Medulla oblongata (tissue), 1 donor: ENCODE results near the gene UAP1L1.

Experiments
- DNase-seq: peaks from one replicate; pipeline ENCODE4 v3.0.0-alpha.2; 2015; ENCODE audit errors: extremely low spot score

Gene UAP1L1

DNA sequence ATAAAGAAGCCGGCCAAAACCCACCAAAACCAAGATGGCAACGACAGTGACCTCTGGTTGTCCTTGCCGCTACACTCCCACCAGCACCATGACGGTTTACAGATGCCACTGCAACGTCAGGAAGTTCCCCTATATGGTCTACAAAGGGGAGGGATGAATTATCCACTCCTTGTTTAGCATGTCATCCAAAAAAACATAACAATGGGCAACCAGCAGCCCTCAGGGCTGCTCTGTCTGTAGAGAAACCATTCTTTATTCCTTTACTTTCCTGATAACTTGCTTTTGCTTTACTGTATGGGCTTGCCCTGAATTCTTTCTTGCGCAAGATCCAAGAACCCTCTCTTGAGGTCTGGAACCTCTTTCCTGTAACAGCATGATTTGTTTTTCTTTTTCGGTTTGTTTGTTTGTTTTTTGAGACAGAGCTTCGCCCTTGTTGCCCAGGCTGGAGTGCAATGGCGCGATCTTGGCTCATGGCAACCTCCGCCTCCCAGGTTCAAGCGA is 2.0 kb upstream of the UAP1L1 start:
- DNase-seq = no peak

DNA sequence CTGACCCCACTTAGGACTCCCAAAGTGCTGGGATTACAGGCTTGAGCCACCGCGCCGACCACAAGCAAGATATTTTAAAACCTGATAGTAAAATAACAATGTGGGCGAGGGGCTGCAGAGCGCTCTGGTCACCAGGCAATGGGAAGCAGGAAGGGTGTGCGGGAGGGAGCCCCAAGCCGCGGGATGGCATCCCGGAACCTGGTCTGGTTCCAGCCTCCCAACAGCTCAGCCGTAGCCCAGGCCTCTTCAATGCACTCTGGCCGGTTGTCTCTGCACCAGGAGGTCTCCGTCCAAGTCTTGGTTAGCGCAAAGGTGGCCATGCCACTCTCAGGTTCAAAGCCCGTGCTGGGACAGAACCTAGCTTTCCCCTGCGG is 694 bp upstream of the UAP1L1 start:
- no peak for DNase-seq

DNA sequence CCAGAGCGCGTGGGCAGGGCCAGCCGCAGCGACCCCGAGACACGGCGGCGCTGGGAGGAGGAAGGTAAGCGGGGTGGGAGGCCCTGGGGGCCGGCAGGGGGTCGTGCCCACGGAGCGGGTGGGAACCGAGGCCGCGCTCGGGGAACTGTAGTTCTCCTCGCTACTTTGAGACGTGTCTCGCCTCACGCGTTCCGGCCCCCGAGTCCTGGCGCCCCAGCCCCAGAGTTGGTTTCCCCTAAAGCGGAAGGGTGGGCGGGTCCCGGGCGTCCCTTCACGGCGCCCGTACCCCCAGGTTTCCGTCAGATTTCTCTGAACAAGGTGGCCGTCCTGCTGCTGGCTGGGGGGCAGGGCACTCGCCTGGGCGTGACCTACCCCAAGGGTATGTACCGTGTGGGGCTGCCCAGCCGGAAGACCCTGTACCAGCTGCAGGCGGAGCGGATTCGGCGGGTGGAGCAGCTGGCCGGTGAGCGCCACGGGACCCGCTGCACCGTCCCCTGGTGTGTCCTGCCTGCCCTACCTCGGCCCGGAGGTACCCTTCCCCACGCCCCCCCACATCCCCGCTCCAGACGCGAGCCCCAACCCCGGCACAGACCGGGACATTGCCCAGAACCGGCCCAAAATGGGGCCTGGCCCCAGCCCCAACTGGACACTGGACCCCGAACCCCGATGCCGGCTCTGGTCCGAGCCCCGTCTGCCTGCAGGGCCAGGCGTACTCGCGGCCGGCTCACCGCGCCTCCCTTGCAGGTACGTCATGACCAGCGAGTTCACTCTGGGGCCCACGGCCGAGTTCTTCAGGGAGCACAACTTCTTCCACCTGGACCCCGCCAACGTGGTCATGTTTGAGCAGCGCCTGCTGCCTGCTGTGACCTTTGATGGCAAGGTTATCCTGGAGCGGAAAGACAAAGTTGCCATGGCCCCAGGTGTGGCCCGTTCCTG is 709 bp downstream of the UAP1L1 start:
- no peak for DNase-seq

DNA sequence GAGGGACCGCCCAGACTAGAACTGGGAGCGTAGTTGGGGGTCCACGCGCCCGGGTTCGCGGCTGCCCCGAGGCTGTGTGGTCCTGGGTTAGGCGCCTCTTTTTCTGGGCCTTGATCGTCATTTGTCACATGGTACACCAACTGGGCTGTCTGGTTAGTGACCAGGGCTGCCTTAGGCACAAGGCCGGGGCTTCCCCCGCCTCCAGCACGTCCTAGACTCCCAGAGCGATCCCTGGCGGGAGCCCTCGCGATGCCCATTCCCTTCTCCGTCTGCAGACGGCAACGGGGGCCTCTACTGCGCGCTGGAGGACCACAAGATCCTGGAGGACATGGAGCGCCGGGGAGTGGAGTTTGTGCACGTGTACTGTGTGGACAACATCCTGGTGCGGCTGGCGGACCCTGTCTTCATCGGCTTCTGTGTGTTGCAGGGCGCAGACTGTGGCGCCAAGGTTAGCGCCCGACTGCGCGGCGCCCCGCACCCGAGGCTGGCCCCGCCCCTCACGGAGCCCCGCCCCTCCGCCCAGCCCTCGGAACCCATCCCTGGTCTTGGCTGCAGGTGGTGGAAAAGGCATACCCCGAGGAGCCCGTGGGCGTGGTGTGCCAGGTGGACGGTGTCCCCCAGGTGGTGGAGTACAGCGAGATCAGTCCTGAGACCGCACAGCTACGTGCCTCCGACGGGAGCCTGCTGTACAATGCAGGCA is 1.5 kb downstream of the UAP1L1 start:
- DNase-seq = no peak

DNA sequence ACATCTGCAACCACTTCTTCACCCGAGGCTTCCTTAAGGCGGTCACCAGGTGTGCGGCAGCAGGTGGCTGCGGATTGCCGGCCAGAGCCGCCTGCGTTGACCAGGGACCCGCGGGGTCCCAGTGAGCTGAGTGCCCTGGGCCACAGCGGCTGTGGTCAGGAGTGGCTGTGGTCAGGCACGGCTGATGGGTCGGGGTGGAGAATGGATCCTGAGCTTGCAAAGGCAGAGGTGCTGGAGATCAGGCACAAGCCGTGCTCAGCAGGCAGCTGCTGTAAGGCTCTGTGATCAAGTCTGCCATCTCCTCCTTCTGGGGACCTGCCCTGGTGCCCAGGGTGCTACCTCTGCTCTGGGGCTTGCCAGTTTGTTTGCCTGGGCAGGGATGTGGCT is 2.1 kb downstream of the UAP1L1 start:
- no peak for DNase-seq

DNA sequence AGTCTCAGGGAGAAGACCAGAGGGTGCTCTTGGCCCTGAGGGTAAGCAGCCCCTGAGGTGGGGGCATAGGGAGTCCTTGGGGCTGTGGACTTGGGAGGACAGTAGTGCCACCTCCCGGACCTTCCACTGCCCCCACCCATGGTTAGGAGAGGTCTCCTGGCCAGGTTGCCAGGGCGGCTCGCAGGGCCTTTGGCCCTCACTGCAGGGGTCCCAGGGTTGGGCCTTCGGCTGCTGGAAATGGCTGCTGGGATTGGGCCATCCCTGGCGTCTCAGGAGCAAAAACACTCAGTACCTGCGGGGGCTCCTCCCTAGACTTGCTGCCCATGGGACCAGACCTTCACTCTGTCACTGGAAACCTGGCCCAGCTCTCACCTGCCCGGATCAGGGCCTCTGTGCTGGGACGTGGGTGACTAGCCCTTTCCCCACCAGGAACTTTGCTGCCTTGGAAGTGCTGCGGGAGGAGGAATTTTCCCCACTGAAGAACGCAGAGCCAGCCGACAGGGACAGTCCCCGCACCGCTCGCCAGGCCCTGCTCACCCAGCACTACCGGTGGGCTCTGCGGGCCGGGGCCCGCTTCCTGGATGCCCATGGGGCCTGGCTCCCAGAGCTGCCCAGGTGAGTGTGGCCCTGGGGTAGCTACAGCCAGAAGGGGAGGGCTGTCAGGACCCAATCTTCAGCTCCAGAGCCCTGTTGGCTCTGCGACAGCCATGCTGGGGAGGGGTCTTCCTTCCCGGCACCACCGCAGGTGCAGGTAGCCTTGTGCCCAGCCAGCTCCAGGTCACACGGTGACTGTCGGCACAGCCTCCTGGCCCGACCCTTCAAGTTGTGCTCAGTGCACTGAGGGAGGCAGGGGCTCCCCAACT is 3.2 kb downstream of the UAP1L1 start:
- no peak for DNase-seq

DNA sequence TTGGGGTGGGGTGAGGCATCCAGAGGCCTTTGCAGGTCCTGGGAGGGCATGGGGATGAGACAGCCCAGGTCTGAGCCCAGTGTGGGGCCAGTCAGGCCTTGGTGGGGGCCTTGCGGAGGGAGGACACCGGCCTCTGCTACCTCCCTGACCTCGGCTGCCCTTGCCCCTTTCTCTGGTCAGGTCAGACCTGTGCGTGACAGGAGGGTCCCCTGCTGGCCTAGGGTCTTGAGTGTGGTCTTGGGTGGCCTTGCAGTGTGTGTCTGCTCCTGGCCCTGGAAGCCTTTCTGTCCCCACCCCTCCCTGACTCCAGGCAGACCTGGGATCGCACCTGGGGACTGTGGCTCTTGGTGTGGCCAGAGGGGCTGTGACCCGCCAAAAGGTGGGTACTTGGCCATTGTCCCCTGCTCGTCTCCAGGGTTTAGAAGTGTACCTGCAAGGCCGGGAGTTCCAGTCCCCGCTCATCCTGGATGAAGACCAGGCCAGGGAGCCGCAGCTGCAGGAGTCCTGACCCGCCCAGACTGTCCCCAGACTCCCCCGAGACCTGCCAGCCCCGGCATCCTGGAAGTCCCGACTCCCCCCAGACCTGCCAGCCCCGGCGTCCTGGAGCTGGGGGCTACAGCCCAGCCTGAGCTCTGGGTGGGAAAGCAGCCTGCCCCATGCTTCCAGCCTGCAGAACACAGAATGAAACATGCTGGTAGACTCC is 5.1 kb downstream of the UAP1L1 start:
- DNase-seq = no peak

DNA sequence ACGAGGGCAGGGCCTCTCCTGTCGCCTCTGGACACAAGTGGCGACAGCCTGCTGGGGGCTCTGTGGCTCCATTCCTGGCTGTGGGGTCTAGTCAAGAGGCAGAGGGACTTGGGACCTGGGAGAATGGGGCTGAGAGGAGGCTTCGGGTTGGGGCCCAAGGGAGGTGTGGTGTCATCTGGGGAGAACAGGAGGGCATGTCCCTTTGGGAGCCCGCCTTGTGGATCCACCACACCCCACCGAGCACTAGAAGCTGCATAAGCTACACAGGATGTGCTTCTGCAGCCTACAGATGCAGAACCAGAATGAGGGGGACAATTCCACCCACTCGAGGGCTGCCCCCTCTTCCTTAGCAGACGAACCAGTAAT is 5.6 kb downstream of the UAP1L1 start:
- no peak for DNase-seq

DNA sequence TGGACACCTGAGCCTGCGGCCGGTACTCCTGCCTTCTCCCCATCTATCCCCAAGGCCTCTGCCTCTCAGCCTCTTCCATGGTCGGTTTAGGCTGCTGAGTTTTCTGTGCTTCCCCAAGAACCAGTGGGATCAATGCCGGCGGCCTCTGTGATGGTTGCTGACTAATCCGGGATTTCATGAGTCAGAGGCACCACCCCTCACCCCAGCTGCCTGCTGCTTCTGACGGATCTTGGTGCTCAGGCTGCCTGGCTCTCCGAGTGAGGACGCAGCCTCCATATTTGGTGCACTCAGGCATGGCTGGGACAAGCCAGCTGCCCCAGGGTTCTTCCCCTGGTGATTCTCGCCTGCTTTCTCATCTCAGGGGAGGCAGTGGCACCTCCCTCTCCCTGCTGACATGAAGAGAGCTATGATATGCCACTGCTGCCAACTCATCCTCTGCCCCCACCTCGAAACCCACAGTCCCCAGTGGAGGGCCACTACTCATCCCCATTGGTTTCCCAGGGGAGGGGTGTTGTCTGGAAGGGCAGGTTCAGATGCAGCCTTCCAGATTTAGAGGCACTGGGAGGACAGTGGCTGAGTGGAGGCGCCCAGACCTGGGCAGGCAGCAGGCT is 6.2 kb downstream of the UAP1L1 start:
- DNase-seq = no peak

DNA sequence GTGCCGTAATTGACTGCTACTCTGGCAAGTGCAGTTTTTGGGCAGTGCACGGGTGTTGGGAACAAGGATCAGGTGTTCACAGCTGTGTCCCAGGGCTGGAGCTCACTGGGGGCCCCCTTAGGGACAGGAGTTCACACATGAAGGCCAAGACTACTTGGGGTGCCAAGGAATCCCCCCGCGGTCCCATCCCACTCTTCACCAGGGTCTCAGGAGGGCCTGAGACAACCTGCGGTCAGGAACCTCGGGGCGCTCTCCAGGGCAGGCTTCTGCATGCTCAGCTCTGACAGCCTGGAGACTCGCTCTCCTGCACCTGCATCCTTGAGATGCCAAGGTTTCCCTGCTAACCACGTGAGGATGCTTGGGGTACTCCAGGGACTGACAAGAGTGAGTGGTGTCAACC is 7.2 kb downstream of the UAP1L1 start:
- DNase-seq = no peak

DNA sequence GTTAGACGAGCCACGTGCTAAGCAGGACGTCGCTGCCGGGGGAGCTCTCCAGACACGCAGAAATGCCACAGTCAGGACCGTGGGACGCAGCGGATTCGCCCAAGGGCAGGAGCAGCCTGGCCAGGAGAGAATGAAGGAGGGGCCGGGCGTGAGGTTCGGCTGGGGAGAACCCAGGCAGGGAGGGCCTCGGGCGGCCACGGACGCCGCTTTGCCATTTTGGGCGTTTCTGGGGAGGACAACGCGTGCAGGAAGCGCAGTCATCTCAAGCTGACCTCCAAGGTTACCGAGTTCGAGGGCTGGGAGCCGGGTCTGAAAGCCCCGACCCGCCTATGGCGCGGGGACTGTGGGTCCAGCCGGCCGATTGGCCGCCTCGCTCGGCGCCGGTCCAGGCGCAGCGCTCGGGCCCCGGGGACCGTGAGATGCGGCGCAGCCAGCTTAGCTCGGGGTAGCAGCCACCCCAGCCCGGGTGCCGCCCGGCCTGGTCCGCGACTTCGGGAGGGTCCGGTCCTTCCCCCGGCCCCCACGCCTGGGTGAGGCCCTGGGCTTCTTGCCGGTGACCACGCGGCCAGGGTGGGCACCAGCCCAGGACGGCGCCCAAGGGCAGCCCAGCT is 8.7 kb downstream of the UAP1L1 start:
- no peak for DNase-seq

DNA sequence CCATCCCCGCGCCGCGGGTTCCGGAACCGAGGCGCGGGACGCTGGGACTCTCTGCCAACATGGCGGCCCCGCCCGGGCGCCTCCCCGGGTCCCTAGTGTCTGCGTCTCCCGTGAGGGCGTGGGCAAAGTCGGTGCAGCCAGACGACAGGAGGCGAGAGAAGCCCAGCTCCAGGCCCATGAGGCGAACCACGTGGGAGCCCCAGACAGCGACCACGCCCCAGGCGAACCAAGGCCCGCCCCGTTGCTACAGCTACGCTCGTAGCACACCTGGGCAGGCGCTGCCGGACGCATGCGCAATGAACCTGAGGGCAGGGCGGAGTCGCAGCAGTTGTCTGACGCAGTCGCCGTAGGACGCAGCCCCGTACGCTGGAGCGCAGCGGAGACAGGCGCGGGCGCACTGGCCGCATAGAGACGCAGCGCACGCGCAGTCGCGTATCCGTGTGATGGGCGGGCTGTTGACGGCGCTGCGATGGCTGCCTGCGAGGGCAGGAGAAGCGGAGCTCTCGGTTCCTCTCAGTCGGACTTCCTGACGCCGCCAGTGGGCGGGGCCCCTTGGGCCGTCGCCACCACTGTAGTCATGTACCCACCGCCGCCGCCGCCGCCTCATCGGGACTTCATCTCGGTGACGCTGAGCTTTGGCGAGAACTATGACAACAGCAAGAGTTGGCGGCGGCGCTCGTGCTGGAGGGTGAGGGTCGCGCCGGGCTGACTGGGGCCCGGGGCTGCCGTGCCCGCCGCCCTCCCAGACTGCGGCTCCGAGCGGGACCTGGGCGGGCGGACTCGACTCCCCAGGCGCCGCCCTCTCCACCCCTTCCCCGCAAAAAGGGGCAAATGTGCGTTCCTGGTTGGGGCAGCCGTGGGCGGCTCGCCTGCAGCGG is 9.5 kb downstream of the UAP1L1 start, which contains the start of gene MAN1B1:
TSS of gene MAN1B1 (plus strand) at position 455 of the 878 bp plus-strand sequence. CDS start at position 470, 15 bp downstream.
- peak; percentile 97 for DNase-seq

DNA sequence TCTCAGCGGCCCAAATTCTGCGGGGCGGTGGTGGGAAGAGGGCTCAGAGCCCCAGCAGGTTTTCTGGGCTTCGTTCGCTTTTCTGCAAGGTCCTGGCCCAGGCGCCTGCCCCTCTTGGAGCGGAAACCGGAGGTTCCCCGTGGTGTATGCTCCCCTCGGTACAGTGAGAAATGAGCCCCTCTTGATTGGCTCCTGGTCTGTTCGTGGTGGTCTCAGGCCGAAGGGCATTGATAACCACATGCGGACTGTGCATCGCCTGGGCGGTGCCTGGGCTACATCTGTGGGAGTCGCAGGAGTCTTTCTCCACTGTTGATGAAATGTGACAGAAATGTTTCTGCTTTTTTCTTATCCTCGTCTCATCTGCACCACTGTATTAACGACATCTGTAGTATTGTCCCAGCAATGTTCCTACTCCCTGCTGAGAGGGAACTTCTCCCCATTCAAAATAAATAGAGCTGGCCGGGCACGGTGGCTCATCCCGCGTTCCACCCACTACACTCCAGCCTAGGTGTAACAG is 10.2 kb downstream of the UAP1L1 start:
- no peak for DNase-seq

DNA sequence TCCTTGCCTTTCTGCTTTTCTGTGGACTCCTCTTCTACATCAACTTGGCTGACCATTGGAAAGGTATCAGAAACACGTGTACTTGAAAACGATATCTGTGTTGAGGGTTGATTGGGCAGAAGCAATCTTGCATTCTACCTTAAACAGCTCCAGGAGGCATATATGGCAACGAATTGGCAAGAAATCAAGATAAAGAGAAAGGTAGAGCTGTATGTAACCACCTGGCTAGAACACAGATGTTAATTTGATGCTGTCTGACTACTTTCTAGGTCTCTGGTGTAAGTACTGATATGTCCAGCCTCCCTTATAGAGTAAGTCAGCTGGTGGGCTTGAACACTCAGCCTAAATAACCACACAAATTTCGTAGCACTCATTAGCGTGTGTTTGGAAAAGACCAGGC is 10.8 kb downstream of the UAP1L1 start:
- no peak for DNase-seq

DNA sequence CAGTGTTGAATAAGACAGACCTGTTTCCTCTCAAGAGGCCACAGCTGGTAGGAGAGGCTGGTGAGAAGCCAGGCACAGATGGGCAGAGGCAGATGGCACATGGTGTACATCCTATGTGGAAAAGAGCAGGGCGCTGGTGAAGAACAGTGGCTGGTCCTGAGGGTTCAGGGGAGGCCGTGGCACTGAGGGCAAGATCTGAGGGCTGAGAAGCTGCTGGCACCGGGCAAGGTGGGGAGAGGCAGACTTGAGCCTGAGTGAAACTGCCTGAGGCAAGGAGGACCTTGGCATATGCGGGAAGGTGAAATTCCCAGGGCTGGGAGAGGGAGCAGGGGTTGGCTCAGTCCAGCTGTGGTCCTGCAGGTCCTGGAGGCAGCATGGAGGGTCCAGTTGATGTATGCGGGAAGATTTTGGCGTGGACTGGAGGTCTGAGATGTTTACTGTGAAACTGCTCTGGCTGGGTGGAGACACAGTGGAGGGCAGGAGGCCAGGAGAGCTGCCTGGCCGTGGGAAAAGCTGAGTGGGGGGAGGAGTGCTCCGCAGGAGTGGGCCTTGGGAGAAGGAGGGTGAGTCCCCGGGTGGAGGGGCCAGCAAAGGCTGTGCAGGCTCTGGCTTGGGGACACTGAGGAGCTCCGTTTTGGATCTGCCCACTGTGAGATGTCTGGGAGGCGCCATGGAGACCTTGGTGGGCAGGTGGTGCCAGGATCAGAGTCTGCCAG is 12.1 kb downstream of the UAP1L1 start:
- DNase-seq = no peak

DNA sequence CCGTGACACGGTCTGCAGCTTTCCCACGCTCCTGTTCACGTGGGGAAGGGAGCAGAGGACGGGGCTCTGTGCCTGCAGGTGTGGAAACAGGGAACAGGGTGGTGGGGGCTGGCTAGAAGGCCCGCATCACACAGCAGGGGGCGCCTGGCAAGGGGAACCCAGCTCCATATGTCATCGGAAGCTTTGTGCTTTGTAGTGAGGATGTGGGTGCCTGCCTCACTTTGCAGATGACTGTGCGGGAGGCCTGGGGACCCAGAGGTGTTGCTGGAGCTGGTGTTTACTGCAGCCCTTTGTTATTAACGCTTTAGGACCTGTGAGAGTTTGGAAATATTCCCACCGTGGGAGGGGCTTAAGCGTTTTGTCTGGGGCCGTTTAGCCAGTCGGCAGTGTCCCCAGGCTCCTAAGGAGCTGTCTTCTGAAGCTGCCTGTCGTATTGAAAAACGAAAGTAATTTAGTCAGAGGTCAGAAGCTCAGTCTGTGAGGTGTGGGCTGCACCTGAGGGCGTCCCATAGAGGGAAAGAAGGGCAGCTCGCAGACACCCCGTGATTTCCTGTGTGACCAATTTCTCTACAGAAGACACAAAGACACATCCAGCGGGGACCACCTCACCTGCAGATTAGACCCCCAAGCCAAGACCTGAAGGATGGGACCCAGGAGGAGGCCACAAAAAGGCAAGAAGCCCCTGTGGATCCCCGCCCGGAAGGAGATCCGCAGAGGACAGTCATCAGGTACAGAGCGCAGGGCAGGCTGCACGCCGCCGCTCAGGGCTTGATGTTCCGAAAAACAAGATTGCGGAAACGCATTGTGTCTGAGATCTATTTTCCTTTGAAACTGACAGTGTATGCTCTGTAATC is 18.6 kb downstream of the UAP1L1 start:
- DNase-seq = no peak

DNA sequence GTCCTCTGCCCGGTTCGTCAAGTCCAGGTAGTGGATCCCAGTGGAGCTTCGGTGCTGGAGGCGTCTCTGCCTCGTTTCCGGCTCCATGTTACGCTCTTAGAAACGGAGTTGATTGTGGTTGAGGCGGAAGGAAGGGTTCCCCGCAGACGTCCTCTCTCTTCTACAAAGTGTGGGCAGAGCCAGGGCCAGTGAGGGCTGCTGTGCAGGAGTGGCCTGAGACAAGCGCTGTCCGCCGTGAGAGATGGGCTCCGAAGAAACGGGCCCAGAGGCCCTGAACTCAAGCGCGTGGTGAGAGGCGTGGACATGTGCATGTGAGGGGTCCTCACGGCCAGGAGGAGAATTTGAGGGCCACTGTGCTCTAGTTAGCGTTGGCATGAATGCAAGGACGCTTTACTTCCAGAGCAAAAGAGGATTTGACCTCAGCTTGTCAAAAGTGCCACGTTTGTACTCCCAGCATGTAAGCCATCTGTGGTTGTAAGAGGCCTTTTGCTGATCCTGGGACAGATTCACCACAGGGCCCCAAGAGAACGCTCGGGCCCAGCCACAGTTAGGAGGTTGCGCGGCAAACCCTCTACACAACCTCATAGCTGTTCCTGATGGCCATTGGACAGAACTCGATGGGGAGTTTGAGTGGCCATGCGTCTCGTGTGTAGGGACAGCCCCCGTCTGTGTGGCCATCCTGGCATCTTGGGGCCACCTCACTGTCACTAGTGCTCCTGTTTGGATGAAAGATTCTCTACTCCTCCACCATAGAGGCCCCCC is 19.6 kb downstream of the UAP1L1 start:
- no peak for DNase-seq
